ENCODE results near the gene ACYP2.
"Not testable (repeated sequence)": the region's sequence is repeated elsewhere in the genome, so short reads cannot be mapped to it uniquely, and the experiment has no call there.

Gene ACYP2

DNA sequence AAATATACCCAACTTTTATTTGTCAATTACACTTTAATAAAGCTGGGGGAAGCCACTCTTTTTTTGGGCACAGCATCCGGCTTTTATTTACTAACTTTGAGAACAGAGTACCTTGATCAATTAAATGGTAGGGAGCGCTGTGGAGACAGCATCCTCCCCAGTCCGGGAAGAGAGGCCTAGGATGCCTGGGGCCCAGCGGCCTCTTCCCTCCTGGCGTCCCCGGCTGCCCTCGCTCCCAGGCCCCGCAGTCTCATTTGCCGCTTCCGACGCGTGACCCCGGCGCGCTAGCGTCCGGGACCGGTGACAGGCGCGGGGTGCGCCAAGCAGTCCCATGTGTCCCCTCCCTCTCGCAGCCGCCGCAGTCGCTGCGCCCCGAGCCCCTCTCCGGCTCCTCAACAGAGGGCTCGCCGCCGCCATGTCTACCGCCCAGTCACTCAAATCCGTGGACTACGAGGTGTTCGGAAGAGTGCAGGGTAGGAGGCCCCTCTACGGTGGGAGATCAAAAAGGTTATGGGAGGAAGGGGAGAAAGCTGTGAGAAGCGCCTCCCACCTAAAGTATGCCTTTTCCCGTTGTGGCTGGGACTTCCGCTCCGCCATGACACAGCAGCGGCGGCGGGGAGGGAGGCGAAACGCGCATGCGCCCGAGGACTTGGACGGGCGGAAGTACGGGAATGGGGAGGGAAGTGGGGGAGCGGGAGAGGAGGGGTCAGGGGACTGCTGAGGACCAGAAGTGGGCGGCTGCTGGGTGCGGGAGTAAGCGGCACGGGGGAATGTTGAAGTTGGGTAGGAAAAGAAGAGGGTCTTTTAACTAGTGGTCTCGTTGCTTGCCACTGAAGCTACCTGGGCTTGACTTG is at the start of gene ACYP2:
Gene ACYP2 (plus strand): TSS at position 332 of the 854 bp plus-strand sequence.
- DNase-seq (ENCODE audit: low read depth, low spot score): peak; percentile 63
- no peak for TF ChIP-seq EZH2 (IDR thresholded peaks at IDR 0.05)
- TF ChIP-seq FOXP2 (optimal IDR thresholded peaks at IDR 0.05; ENCODE audit: control extremely low read depth, extremely low read length, insufficient read depth): no peak
- peak; percentile 97 for TF ChIP-seq POLR2AphosphoS5 (IDR thresholded peaks at IDR 0.05; ENCODE audit: borderline replicate concordance, low read depth, low read length)
- 0 out of 2 replicates have a peak, but pooled peaks cover 5% of the 10 kb centered on the region for H3K36me3 ChIP-seq (ENCODE audit: insufficient read depth, low read length)
- peaks cover 7% of the 10 kb centered on the region; the same call in 1 of the 2 replicates for H3K9me3 ChIP-seq (ENCODE audit: low read depth, low read length)
- peak within 1 kb of the TSS; percentile 92 for H3K27ac ChIP-seq
- H3K9ac ChIP-seq (ENCODE audit: insufficient read length): peak within 1 kb of the TSS; percentile 91
- peak within 1 kb of the TSS; percentile 77 for H3K4me3 ChIP-seq

DNA sequence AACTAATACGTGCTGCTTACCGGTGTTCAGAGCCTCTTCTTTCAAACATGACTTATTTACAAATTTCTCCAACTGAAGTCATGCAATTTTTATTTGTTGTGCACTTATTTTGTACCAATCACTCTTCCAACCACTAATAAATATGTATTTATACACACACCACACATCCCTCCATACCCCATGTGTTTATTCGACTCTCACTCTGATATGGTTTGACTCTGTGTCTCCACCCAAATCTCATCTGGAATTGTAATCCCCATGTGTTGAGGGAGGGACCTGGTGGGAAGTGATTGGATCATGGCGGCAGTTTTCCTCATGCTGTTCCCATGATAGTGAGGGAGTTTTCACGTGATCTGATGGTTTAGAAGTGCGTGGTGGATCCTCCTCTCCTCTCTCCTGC is 49.5 kb upstream of the ACYP2 start:
- no peak overlapping the region for H3K27ac ChIP-seq
- no peak overlapping the region for H3K9ac ChIP-seq (ENCODE audit: insufficient read length)
- no peak overlapping the region for H3K4me3 ChIP-seq
- TF ChIP-seq EZH2 (IDR thresholded peaks at IDR 0.05) (no peak), POLR2AphosphoS5 (IDR thresholded peaks at IDR 0.05; ENCODE audit: borderline replicate concordance, low read depth, low read length) (no peak)
- no peaks in the 10 kb centered on the region for H3K36me3 ChIP-seq (ENCODE audit: insufficient read depth, low read length)
- no peak for DNase-seq (ENCODE audit: low read depth, low spot score)
- H3K9me3 ChIP-seq (ENCODE audit: low read depth, low read length): no peaks in the 10 kb centered on the region

DNA sequence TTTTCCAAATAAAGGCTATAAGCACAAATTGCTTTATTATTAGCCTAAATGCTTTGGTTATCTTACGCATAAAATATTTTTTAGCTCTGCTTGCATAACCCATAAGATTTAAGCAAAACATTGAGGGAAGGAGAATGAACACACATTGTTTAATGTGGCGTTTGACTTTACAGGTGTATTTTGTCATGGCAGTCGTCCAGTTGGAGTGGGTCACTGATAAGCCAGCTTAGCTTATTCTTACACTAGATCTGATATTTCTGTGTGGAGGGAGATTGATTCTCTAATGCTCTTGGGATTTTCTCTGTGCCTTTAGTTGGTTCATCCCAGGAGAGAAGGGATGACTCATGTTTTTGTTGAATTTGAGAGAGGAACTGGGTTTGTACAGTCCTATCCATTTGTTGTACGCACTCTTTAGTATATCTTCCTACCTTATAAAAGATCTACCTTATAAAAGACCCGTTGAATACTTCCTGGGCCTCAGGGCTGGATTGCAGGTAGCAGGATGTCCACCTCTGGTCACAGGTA is 47.5 kb upstream of the ACYP2 start:
- no peak for DNase-seq (ENCODE audit: low read depth, low spot score)
- no peak overlapping the region for H3K27ac ChIP-seq
- H3K36me3 ChIP-seq (ENCODE audit: insufficient read depth, low read length): no peaks in the 10 kb centered on the region

DNA sequence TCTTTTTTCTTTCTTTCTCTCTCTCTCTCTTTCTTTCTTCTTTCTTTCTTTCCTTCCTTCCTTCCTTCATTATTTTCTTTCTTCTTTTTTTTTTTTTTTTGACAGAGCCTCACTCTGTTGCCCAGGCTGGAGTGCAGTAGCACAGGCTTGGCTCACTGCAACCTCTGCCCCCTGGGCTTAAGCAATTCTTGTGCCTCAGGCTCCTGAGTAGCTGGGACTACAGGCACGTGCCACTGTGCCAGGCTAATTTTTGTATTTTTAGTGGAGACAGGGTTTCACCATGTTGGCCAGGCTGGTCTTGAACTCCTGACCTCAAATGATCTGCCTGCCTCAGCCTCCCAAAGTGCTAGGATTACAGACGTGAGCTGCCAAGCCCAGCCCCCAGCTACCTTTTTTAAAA is 42.9 kb upstream of the ACYP2 start:
- not testable (repeated sequence) for H3K27ac ChIP-seq; H3K9me3 ChIP-seq (ENCODE audit: low read depth, low read length); H3K4me3 ChIP-seq; H3K36me3 ChIP-seq (ENCODE audit: insufficient read depth, low read length); DNase-seq (ENCODE audit: low read depth, low spot score); H3K9ac ChIP-seq (ENCODE audit: insufficient read length)

More for the DNA sequence above, 47.5 kb upstream of the ACYP2 start:
- TF ChIP-seq EZH2 (IDR thresholded peaks at IDR 0.05) (no peak), POLR2AphosphoS5 (IDR thresholded peaks at IDR 0.05; ENCODE audit: borderline replicate concordance, low read depth, low read length) (no peak), FOXP2 (optimal IDR thresholded peaks at IDR 0.05; ENCODE audit: control extremely low read depth, extremely low read length, insufficient read depth) (no peak)
- H3K9me3 ChIP-seq (ENCODE audit: low read depth, low read length): no peaks in the 10 kb centered on the region
- H3K9ac ChIP-seq (ENCODE audit: insufficient read length): no peak overlapping the region
- no peak overlapping the region for H3K4me3 ChIP-seq

DNA sequence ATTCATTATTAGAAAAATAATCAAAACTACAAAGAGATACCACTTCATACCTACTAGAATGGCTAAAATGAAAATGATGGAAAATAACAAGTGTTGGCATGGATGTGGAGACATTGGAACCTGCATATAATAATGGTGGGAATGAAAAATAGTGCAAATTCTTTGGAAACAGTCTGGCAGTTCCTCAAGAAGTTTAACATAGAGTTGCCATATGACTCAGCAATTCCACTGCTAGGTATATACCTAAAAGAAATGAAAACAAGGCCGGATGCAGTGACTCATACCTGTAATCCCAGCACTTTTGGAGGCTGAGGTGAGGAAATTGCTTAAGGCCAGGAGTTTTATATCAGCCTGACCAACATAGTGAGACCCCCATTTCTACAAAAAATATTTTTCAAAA is 41.6 kb upstream of the ACYP2 start:
- H3K27ac ChIP-seq: no peak overlapping the region
- H3K9ac ChIP-seq (ENCODE audit: insufficient read length): no peak overlapping the region

DNA sequence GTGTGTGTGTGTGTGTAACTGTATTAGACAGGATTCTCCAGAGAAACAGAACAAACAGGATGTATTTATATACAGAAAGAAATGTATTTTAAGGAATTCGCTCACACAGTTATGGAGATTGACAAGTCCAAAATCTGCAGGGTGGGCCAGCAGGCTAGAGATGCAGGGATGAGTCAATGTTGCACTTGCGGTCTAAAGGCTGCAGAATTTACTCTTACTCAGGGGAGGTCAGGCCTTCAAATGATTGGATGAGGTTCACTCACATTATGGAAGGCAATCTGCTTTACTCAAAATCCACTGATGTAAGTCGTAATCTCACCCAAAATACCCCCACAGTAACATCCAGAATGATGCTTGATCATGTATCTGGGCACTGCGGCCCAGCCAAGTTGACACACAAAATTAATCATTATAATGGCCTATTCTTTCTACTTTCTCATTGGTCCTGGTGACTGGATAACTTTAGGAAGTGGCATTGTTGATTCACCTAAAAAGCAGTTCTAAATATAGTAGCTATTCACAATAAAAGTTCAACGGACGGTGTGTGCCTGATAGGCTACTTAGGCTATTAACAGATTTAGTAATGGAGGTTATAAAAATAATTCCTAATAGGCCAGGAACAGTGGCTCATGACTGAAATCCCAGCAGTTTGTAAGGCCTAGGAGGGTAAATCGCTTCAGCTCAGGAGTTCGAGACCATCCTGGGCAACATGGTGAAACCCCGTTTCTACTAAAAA is 40.6 kb upstream of the ACYP2 start:
- DNase-seq (ENCODE audit: low read depth, low spot score): no peak
- H3K27ac ChIP-seq: no peak overlapping the region
- H3K36me3 ChIP-seq (ENCODE audit: insufficient read depth, low read length): no peaks in the 10 kb centered on the region
- H3K4me3 ChIP-seq: no peak overlapping the region
- no peak overlapping the region for H3K9ac ChIP-seq (ENCODE audit: insufficient read length)
- H3K9me3 ChIP-seq (ENCODE audit: low read depth, low read length): no peaks in the 10 kb centered on the region
- no peak for TF ChIP-seq EZH2 (IDR thresholded peaks at IDR 0.05)
- no peak for TF ChIP-seq FOXP2 (optimal IDR thresholded peaks at IDR 0.05; ENCODE audit: control extremely low read depth, extremely low read length, insufficient read depth)
- no peak for TF ChIP-seq POLR2AphosphoS5 (IDR thresholded peaks at IDR 0.05; ENCODE audit: borderline replicate concordance, low read depth, low read length)

More for the DNA sequence above, 41.6 kb upstream of the ACYP2 start:
- H3K36me3 ChIP-seq (ENCODE audit: insufficient read depth, low read length): no peaks in the 10 kb centered on the region
- no peaks in the 10 kb centered on the region for H3K9me3 ChIP-seq (ENCODE audit: low read depth, low read length)
- DNase-seq (ENCODE audit: low read depth, low spot score): no peak
- TF ChIP-seq EZH2 (IDR thresholded peaks at IDR 0.05) (no peak), POLR2AphosphoS5 (IDR thresholded peaks at IDR 0.05; ENCODE audit: borderline replicate concordance, low read depth, low read length) (no peak), FOXP2 (optimal IDR thresholded peaks at IDR 0.05; ENCODE audit: control extremely low read depth, extremely low read length, insufficient read depth) (no peak)
- no peak overlapping the region for H3K4me3 ChIP-seq

DNA sequence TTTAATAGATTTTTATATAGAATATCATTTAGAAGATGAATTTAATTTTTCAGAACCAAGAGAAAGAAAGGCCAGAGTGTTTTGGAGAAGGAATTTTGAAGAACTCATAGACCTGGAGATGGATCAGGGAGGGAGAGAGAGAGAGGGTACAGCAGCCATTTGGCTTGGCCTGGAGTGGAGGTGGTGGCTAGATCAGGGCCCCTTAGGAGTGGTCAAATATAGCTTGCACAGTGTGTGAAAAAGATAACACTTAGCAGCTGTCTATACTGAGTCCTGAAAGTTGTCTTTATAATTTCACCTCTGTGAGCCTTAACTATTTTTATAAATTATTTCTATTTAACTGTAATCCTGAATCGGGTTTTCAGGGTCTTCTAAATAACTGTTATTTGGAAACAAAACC is 38.8 kb upstream of the ACYP2 start:
- no peak overlapping the region for H3K9ac ChIP-seq (ENCODE audit: insufficient read length)
- no peak overlapping the region for H3K27ac ChIP-seq
- no peaks in the 10 kb centered on the region for H3K9me3 ChIP-seq (ENCODE audit: low read depth, low read length)
- no peak for TF ChIP-seq EZH2 (IDR thresholded peaks at IDR 0.05)
- H3K4me3 ChIP-seq: no peak overlapping the region
- no peak for DNase-seq (ENCODE audit: low read depth, low spot score)
- H3K36me3 ChIP-seq (ENCODE audit: insufficient read depth, low read length): no peaks in the 10 kb centered on the region

DNA sequence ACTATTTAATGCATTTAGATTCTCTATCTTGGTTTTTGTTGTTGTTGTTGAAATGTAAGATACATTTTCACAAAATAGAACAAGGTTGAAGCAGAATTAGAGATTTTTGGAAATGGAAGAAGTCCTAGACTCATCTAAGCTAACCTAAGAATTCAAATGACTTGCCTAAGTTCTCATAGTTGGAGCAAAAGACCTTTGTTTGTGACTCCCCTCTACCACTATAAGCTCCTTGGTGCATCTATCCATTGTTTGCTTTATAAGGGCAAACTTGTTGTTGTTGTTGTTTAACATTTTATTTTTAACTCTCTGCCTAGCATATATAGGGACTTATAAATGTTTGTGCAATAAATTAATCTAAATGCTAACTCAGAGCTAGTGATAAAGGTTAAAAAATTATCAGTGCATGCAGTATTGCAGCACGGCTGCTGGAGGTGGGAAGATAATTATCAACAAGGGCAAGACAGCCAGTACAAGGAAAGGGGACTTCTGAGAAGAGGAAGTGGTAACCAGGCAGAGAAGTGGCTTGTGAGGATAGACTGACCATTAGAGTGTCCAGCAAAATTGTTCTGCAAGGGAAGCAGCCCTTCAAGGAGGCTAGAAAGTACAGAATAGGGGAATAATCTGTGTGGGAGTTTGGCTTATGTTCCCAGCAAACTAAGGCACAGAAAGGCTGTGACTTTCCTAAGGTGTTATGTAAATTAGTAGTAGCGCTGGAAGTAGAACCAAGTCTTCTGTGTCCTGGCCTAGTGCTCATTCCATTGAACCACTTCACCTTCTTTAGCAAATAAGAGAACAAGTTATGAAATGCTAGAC is 38.1 kb upstream of the ACYP2 start:
- TF ChIP-seq EZH2 (IDR thresholded peaks at IDR 0.05) (no peak), FOXP2 (optimal IDR thresholded peaks at IDR 0.05; ENCODE audit: control extremely low read depth, extremely low read length, insufficient read depth) (no peak)
- Histone ChIP-seq H3K9ac (ENCODE audit: insufficient read length) (no peak overlapping the region), H3K9me3 (ENCODE audit: low read depth, low read length) (no peaks in the 10 kb centered on the region), H3K4me3 (no peak overlapping the region), H3K36me3 (ENCODE audit: insufficient read depth, low read length) (no peaks in the 10 kb centered on the region), H3K27ac (no peak overlapping the region)
- no peak for DNase-seq (ENCODE audit: low read depth, low spot score)

Measured in SK-N-MC (cell line).